ENCODE data around the gene MRPL19. TPM values are rescaled to one million over a fixed set of nuclear protein-coding genes. Genes with fewer than 3 reads are reported as not detected.

MRPL19 gene
- total and polyA plus RNA-seq, 2 of the 13 experiments (the other 11 are each of a cell fraction or from before 2014, with no cell fraction given) = 43.2 to 163 TPM

- TF ChIP-seq, protein P1, sequence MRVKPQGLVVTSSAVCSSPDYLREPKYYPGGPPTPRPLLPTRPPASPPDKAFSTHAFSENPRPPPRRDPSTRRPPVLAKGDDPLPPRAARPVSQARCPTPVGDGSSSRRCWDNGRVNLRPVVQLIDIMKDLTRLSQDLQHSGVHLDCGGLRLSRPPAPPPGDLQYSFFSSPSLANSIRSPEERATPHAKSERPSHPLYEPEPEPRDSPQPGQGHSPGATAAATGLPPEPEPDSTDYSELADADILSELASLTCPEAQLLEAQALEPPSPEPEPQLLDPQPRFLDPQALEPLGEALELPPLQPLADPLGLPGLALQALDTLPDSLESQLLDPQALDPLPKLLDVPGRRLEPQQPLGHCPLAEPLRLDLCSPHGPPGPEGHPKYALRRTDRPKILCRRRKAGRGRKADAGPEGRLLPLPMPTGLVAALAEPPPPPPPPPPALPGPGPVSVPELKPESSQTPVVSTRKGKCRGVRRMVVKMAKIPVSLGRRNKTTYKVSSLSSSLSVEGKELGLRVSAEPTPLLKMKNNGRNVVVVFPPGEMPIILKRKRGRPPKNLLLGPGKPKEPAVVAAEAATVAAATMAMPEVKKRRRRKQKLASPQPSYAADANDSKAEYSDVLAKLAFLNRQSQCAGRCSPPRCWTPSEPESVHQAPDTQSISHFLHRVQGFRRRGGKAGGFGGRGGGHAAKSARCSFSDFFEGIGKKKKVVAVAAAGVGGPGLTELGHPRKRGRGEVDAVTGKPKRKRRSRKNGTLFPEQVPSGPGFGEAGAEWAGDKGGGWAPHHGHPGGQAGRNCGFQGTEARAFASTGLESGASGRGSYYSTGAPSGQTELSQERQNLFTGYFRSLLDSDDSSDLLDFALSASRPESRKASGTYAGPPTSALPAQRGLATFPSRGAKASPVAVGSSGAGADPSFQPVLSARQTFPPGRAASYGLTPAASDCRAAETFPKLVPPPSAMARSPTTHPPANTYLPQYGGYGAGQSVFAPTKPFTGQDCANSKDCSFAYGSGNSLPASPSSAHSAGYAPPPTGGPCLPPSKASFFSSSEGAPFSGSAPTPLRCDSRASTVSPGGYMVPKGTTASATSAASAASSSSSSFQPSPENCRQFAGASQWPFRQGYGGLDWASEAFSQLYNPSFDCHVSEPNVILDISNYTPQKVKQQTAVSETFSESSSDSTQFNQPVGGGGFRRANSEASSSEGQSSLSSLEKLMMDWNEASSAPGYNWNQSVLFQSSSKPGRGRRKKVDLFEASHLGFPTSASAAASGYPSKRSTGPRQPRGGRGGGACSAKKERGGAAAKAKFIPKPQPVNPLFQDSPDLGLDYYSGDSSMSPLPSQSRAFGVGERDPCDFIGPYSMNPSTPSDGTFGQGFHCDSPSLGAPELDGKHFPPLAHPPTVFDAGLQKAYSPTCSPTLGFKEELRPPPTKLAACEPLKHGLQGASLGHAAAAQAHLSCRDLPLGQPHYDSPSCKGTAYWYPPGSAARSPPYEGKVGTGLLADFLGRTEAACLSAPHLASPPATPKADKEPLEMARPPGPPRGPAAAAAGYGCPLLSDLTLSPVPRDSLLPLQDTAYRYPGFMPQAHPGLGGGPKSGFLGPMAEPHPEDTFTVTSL (CRISPR knock-in tag; IDR thresholded peaks at IDR 0.05; ENCODE audit: borderline replicate concordance) = peak; percentile 75
- TF ChIP-seq, protein P2, sequence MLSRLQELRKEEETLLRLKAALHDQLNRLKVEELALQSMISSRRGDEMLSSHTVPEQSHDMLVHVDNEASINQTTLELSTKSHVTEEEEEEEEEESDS (CRISPR knock-in tag; IDR thresholded peaks at IDR 0.05; ENCODE audit: borderline replicate concordance) = peak; percentile 58; the same call in 1 of the 2 replicates
- TF ChIP-seq RFX1 (IDR thresholded peaks at IDR 0.05) = no peak
- 0 out of 2 replicates have a peak, but pooled peaks have one; percentile 47 for TF ChIP-seq ZNF136 (CRISPR knock-in tag; IDR thresholded peaks at IDR 0.05; ENCODE audit: low read depth)
- TF ChIP-seq, protein P3, sequence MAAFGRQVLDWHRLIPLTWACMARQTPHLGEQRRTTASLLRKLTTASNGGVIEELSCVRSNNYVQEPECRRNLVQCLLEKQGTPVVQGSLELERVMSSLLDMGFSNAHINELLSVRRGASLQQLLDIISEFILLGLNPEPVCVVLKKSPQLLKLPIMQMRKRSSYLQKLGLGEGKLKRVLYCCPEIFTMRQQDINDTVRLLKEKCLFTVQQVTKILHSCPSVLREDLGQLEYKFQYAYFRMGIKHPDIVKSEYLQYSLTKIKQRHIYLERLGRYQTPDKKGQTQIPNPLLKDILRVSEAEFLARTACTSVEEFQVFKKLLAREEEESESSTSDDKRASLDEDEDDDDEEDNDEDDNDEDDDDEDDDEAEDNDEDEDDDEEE (CRISPR knock-in tag; IDR thresholded peaks at IDR 0.05) = peak; percentile 96
- TF ChIP-seq FIP1L1 (IDR thresholded peaks at IDR 0.05; ENCODE audit: borderline replicate concordance, insufficient read depth, low read depth, low read length) = no peak
- peak; percentile 96 for TF ChIP-seq ZNF510 (CRISPR knock-in tag; IDR thresholded peaks at IDR 0.05; ENCODE audit: low read depth)
- TF ChIP-seq, protein P4, sequence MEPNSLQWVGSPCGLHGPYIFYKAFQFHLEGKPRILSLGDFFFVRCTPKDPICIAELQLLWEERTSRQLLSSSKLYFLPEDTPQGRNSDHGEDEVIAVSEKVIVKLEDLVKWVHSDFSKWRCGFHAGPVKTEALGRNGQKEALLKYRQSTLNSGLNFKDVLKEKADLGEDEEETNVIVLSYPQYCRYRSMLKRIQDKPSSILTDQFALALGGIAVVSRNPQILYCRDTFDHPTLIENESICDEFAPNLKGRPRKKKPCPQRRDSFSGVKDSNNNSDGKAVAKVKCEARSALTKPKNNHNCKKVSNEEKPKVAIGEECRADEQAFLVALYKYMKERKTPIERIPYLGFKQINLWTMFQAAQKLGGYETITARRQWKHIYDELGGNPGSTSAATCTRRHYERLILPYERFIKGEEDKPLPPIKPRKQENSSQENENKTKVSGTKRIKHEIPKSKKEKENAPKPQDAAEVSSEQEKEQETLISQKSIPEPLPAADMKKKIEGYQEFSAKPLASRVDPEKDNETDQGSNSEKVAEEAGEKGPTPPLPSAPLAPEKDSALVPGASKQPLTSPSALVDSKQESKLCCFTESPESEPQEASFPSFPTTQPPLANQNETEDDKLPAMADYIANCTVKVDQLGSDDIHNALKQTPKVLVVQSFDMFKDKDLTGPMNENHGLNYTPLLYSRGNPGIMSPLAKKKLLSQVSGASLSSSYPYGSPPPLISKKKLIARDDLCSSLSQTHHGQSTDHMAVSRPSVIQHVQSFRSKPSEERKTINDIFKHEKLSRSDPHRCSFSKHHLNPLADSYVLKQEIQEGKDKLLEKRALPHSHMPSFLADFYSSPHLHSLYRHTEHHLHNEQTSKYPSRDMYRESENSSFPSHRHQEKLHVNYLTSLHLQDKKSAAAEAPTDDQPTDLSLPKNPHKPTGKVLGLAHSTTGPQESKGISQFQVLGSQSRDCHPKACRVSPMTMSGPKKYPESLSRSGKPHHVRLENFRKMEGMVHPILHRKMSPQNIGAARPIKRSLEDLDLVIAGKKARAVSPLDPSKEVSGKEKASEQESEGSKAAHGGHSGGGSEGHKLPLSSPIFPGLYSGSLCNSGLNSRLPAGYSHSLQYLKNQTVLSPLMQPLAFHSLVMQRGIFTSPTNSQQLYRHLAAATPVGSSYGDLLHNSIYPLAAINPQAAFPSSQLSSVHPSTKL (CRISPR knock-in tag; IDR thresholded peaks at IDR 0.05) = peak; percentile 67
- TF ChIP-seq SYNCRIP (IDR thresholded peaks at IDR 0.05; ENCODE audit: insufficient read depth, low read depth, low read length) = no peak
- TF ChIP-seq ZSCAN22 (CRISPR knock-in tag; IDR thresholded peaks at IDR 0.05) = peak; percentile 66; the same call in 1 of the 2 replicates
- TF ChIP-seq CBX1 (IDR thresholded peaks at IDR 0.05; ENCODE audit: low read depth) = peak; percentile 97
- peak; percentile 80 for TF ChIP-seq ZNF205 (CRISPR knock-in tag; IDR thresholded peaks at IDR 0.05)
- TF ChIP-seq THAP11 (CRISPR knock-in tag; IDR thresholded peaks at IDR 0.05) = peak; percentile 100
- 0 out of 2 replicates have a peak, but pooled peaks have one; percentile 50 for TF ChIP-seq MEIS2 (CRISPR knock-in tag; IDR thresholded peaks at IDR 0.05)
- peak; percentile 82 for TF ChIP-seq ZNF615 (CRISPR knock-in tag; IDR thresholded peaks at IDR 0.05; ENCODE audit: borderline replicate concordance)
- peak; percentile 67; the same call in 1 of the 2 replicates for TF ChIP-seq CC2D1A (CRISPR knock-in tag; IDR thresholded peaks at IDR 0.05)
- peak; percentile 81 for TF ChIP-seq MXD4 (CRISPR knock-in tag; IDR thresholded peaks at IDR 0.05)
- peak; percentile 77 for TF ChIP-seq HDAC1 (CRISPR knock-in tag; IDR thresholded peaks at IDR 0.05)
These were observed at the start of gene MRPL19 (continued) for GRCh38 chr2:75646583-75647425.

All from HepG2 (cell line).